HG02840 (cell line): ENCODE measurements around the gene SENP6.
"Not testable (repeated sequence)": the region's sequence is repeated elsewhere in the genome, so short reads cannot be mapped to it uniquely, and the experiment has no call there.

ENCODE experiments used
- ATAC-seq: cut with Tn5 transposase; IDR thresholded peaks from one replicate; pipeline ENCODE4 v1.9.1; 2021; ENCODE audit warnings: mild to moderate bottlenecking, moderate library complexity, moderate number of reproducible peaks; ENCODE audit not compliant: unreplicated experiment, low FRiP score

Gene SENP6

DNA sequence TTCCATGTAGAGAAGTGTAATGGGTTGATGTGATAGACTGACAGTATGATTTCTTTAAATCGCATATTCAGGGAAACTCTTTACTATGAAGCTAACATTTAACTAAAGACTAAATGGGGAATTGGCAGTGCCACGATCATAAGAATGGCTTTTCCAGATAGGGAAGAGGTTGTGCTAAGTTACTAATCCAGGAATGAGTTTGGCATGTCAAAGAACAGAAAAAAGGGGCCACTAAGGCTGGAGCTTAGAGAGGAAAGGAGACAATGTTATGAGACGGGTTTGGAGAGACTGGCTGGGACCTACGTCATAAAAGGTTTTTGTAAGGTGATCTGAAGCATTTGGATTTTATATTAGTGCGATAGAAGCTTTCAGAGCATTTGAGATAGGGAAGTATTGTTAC is 40.6 kb downstream of the SENP6 start:
- ATAC-seq: no peak

DNA sequence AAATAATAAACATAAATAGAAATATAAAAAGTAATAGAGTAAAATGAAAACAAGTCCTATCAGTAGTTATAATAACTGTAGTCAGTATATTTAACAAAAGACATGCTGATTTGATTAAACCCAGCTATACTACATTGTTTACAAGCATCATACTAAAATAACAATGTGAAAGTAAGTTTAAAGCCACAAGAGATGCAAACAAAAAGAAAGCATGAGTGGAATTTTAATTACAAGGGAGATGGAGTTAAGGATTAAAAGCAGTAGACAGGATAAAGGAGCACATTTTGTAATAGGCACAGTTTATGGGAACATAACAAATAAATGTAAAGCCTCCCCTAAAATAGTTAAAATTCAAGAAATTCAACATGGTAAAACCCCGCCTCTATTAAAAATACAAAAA is 41.5 kb downstream of the SENP6 start:
- ATAC-seq: no peak

DNA sequence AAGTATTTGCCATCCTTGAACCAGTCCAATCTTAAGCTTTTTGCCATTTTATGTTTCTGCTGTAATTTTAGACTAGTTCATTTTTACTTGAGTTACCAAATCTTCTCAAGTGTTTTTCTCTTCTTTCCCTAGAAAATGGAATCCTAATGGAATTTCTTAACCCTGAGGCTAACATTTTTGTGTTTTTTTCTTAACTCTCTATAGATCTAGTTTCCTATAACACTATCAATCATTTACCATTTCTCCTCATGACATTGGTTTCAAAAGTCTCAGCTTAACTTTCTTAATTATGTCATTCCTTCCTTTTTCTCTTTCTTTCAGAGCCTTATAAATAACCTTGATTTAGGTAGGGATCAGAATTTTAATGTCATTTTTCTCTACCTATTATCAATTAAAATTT is 54.8 kb downstream of the SENP6 start:
- ATAC-seq: no peak

- ATAC-seq: no peak
Observed at GRCh38 chr6:75657327-75657726, 55.6 kb downstream of the SENP6 start.

GRCh38 chr6:75666592-75666991 is 64.9 kb downstream of the SENP6 start:
- ATAC-seq: no peak

DNA sequence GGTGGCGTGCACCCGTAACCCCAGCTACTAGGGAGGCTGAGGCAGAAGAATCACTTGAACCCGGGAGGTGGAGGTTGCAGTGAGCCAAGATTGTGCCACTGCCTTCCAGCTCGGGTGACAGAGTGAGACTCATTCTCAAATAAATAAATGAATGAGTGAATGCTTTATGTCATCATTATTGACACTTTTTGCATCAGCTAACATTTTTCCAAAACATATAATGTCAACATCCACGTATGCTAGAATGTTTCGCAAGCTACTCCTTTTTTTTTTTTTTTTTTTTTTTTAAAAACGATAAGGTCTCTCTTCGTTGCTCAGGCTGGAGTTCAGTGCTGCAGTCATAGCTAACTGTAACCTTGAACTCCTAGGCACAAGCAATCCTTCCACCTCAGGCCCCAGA is 72.2 kb downstream of the SENP6 start:
- no peak for ATAC-seq

DNA sequence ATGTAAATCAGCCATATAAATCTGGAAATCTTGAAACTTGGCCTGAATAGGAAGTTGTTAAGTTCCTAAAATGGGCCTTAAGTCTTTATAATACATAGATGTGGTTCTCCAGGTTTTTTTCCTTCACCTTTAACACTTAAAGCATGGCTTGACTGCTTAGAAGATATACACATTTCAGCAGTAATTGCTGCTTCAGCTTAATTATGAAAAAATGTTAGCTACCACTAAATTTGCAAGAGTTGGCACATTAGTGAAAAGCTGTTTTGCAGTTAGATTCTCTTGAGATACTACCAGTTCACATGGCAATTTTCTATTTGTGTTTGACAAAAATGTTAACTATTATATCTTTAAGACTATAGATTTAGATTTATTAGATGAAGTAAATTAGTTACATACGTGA is 74.7 kb downstream of the SENP6 start:
- no peak for ATAC-seq

DNA sequence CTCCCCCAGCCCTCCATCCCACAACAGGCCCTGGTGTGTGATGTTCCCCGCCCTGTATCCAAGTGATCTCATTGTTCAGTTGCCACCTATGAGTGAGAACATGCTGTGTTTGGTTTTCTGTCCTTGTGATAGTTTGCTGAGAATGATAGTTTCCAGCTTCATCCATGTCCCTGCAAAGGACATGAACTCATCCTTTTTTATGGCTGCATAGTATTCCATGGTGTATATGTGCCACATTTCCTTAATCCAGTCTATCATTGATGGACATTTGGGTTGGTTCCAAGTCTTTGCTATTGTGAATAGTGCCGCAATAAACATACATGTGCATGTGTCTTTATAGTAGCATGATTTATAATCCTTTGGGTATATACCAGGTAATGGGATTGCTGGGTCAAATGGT is 80.9 kb downstream of the SENP6 start:
- ATAC-seq: not testable (repeated sequence)

GRCh38 chr6:75683005-75683404 is 81.3 kb downstream of the SENP6 start:
- not testable (repeated sequence) for ATAC-seq

DNA sequence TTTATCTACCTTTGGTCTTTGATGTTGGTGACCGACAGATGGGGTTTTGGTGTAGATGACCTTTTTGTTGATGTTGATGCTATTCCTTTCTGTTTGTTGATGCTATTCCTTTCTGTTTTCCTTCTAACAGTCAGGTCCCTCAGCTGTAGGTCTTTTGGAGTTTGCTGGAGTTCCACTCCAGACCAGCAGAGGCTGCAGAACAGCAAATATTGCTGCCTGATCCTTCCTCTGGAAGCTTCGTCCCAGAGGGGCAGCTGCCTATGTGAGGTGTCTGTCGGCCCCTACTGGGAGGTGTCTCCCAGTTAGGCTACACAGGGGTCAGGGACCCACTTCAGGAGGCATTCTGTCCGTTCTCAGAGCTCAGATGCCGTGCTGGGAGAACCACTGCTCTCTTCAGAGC is 85.9 kb downstream of the SENP6 start:
- ATAC-seq: not testable (repeated sequence)

DNA sequence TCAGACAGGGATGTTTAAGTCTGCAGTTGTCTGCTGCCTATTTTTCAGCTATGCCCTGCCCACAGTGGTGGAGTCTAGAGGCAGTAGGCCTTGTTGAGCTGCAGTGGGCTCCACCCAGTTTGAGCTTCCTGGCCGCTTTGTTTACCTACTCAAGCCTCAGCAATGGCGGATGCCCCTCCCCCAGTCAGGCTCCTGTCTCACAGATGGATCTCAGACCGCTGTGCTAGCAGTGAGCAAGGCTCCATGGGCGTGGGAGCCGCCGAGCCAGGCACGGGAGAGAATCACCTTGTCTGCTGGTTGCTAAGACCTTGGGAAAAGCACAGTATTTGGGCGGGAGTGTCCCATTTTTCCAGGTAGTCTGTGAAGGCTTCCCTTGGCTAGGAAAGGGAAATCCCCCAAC is 86.3 kb downstream of the SENP6 start:
- not testable (repeated sequence) for ATAC-seq

- ATAC-seq: no peak
Observed at GRCh38 chr6:75689576-75689975, 87.9 kb downstream of the SENP6 start.

DNA sequence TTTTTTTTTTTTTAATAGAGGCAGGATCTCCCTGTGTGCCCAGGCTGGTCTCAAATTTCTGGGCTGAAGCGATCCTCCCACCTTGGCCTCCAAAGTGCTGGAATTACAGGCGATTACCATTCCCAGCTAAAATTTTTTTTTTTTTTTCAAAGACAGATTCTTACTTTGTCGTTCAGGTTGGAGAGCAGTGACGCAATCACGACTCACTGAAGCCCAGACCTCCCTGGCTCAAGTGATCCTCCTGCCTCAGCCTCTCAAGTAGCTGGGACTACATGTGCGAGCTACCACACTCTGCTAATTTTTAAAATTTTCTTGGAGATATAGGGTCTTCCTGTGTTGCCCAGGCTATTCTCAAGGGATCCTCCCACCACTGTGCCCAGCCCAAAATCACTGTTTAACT is 89.3 kb downstream of the SENP6 start:
- ATAC-seq: no peak

DNA sequence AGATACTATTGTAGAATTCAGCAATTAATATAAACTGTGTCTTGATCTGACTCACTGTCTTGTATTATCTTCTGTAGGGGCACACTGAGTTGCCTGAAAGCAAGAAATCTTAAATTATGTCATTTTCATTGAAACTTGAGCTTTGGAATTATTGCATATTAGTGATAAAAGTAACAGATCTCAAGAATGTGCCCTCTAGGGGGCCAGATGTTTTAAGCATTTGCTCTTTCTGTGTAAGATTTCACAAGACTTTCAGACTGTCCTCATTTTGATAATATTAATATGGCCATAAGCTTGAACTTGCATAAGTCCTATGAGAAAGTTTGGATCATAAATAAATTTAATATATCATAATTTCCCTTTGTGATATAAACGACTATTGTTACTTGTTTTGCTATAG is 91.9 kb downstream of the SENP6 start:
- no peak for ATAC-seq

DNA sequence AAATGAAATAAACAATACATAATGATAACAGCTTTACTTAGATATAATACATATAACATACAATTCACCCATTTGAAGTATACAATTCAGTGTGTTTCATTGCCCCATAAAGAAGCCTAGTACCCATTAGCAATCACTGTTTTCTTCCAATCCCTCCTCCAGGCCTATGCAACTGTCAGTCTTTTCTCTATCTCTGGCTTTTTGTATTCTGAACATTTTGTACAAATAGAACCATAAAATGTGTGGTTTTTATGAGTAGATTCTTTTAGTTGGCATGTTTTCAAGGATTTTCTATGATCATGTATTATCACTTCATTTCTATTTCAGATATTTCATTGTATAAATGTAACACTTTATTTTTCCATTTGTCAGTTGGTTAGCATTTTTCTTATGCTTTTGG is 92.7 kb downstream of the SENP6 start:
- ATAC-seq: no peak

GRCh38 chr6:75708334-75708733 is 106.7 kb downstream of the SENP6 start:
- ATAC-seq: not testable (repeated sequence)

DNA sequence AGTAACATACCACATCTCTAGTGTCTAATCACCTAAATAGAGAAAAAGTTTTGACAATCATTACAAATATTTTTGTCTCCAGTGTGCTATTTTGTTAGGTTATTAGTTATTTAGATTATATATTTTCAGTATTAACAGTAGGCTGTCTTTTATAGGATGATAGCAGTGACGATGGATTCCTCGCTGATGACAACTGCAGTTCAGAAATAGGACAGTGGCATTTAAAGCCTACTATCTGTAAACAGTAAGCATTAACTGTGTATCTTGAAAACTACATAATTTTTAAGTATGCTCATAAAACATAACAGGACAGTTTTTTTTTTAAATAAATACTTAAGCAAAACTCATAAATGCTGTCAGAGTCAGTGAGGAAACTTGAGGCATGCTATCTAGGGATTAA is 109.5 kb downstream of the SENP6 start:
- no peak for ATAC-seq

GRCh38 chr6:75719133-75719532 is 117.5 kb downstream of the SENP6 start:
- no peak for ATAC-seq

- no peak for ATAC-seq
Observed at GRCh38 chr6:75723382-75723781, 121.7 kb downstream of the SENP6 start.

DNA sequence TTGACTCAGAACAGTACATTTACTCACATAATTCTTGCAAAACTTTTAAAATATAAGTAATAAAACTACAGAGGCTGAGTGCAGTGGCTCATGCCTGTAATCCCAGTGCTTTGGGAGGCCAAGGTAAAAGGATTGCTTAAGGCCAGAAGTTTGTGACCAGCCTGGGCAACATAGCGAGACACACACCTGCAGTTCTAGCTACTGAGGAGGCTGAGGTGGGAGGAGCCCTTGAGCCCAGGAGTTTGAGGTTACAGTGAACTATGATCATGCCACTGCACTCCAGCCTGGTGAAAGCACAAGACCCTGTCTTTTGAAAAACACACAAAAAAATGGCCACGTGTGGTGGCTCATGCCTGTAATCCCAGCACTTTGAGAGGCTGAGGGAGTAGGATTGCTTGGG is 125.5 kb downstream of the SENP6 start:
- ATAC-seq: no peak

GRCh38 chr6:75731029-75731428 is 129.3 kb downstream of the SENP6 start:
- not testable (repeated sequence) for ATAC-seq

DNA sequence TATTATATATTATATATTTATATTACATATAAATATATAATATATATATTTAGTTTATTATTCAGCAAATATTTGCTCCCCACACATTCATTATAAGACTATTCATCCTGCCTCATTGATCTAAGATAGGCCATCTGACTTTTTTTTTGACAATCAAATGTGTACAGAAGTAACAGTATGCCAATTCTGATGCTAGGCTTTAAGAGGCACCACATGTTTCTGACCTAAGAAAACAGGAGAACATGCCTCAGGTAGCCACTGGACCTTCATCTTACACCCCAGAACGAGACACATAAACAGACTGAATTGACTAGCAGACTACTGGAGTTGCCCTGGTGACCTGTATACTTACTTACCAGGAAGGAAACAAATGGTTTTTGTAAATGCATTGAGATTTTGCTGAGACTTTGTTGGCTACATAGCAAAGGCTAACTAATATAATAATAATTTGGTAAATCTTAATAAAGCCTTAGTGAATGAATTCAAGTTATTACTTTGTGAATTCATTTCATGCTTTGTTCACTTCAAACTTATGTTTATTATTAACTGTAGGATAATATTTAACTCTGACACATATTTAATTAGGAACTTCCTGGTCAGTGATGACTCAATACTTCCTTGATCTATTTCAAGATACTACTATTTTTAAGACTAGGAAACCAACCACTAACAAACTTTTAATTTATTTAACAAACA is 134.0 kb downstream of the SENP6 start:
- peak; percentile 84 for ATAC-seq

- no peak for ATAC-seq
Observed at GRCh38 chr6:75743971-75744370, 142.3 kb downstream of the SENP6 start.
